ENCODE results near the gene PHF13.
"Not testable (repeated sequence)": the region's sequence is repeated elsewhere in the genome, so short reads cannot be mapped to it uniquely, and the experiment has no call there.

- TF ChIP-seq, protein P1, sequence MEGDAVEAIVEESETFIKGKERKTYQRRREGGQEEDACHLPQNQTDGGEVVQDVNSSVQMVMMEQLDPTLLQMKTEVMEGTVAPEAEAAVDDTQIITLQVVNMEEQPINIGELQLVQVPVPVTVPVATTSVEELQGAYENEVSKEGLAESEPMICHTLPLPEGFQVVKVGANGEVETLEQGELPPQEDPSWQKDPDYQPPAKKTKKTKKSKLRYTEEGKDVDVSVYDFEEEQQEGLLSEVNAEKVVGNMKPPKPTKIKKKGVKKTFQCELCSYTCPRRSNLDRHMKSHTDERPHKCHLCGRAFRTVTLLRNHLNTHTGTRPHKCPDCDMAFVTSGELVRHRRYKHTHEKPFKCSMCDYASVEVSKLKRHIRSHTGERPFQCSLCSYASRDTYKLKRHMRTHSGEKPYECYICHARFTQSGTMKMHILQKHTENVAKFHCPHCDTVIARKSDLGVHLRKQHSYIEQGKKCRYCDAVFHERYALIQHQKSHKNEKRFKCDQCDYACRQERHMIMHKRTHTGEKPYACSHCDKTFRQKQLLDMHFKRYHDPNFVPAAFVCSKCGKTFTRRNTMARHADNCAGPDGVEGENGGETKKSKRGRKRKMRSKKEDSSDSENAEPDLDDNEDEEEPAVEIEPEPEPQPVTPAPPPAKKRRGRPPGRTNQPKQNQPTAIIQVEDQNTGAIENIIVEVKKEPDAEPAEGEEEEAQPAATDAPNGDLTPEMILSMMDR (conservative IDR thresholded peaks at IDR 0.05): not testable (repeated sequence)
- TF ChIP-seq EZH2 (IDR thresholded peaks at IDR 0.05; ENCODE audit: low read depth): not testable (repeated sequence)
Measured at GRCh38 chr1:6662468-6662867, 48.9 kb downstream of the PHF13 start.
